Measurements from ENCODE around the gene CCSER1. TPM values are rescaled to one million over a fixed set of nuclear protein-coding genes. Genes with fewer than 3 reads are reported as not detected.
"Not testable (repeated sequence)": the region's sequence is repeated elsewhere in the genome, so short reads cannot be mapped to it uniquely, and the experiment has no call there.

Gene CCSER1
- total RNA-seq, 1 donor from 2014 or later = 0.23 TPM

DNA sequence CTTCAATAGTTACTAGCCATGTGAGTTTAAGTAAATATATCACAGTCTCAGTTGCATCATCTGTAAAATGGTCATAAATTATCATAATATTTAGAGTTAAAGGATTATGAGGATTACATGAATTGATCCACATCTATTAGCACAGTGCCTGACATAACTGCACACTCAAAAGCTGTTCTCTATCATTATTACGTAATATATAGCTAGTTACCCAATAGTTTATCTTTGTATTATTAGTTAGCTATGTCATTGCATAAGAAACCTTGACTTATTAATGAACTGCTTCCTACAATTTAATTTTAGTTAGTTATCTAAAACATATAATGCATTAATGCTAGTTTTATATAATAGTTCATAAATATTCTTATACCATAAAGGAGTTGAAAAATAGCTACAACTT, 1099.7 kb downstream of the CCSER1 start:
- ATAC-seq (no peak), DNase-seq (ENCODE audit: low spot score) (no peak)

DNA sequence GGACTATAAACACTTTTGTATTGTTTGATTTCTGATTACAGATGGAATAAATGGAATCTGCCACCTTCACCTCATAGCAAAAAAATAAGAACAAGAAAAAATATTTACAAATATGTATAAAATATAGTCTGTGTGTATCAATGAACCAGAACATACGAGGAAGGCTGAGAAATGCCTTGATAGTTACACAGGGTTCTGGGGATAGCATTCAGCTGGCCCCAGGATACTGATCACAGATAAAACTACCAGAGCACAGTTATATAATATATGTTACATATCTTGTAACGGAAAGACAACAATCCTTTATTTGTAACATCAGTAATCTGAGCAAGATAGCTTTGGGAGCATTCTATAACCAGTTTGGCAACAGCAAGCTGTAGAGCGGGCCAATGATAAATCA, 1101.5 kb downstream of the CCSER1 start:
- no peak for ATAC-seq
- DNase-seq (ENCODE audit: low spot score) = no peak

DNA sequence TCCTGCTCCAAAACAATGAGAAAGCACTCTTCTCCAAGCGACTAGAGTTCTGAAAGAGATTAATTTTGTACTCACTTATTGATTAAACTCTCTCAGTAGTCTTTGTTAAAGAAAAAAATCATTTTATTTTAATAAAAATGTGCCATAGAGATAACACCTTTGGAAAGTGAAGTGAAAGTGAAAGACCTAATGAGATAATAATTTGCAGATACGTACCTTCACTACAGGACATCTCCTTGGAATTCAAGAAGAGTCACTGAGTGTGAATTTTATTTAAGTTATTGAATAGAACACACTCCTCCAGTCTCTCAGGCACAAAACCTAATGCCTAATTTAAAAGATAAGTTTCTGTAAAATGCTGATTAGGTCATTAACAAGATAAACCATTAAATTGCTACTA, 1106.0 kb downstream of the CCSER1 start:
- ATAC-seq = no peak
- DNase-seq (ENCODE audit: low spot score) = no peak

DNA sequence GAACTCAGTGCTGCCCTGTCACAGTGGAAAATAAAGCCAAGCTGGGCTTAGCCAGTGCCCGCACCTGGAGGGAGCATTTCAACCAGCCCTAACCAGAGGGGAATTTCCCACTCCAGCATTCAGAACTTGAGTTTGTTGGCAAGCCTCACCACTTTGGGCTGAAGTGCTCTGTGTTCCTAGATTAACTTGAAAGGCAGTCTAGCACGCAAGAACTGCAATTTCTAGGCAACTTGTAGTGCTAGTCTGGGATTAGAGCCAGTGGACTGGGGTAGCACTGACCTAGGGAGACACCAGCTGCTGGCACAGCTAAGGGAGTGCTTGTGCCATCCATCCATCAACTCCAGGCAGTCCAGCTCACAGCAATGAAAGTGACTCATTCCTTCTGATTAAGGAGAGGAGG, 1115.9 kb downstream of the CCSER1 start:
- ATAC-seq (no peak), DNase-seq (ENCODE audit: low spot score) (no peak)

DNA sequence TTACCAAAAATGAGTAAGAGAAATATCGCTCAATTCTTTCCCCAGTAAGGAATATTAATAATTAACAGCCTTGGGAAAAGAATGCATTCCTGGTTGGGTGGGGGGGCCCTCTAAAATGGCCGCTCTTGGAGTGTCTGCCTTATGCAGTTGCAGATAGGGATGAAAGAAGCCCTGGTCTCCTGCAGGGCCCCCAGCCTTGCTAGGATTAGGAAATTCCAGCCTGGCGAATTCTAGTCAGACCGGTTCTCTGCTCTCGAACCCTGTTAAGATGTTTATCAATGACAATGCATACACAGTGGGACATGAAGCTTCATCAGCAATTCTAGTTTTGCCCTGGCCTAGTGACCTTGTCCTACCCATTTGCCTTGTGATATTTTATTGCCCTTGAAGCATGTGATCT, 1128.8 kb downstream of the CCSER1 start:
- DNase-seq (ENCODE audit: low spot score) = no peak
- no peak for ATAC-seq

DNA sequence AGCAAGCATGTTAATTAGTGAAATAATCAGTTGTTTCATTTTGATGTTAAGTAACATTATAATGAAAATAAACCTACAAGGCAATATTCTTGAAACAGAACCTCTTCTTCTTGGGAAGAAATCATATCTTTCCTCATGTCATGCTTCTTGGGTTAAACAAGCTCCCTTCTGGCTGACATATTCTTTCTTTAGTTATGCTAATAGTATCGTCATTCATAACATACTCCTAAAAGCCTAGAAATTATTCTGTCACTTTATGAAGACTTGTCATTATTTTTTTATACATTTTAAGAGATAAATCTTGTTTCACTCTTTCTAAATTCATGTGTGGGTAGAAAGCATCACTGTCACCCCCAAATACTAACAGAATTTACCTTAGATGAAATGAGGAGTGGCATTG, 1129.6 kb downstream of the CCSER1 start:
- ATAC-seq (no peak), DNase-seq (ENCODE audit: low spot score) (no peak)

DNA sequence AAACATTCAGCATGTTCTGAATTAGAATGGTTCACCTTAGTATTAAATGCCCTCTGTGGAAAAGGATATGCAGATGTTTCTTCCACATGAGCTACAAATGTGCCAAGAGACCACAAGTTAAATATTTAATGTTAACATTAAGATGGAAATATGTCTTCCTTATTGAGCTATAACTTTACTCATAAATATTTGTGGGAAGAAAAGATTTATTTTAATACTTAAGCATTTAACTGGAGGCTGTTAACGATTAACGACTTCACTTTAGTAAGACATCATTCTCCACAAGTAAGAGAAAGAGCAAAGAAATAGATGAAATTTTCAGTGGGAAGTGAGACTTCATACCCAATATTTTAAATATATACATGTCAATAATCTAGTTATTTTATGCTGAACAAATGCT, 1130.5 kb downstream of the CCSER1 start:
- no peak for DNase-seq (ENCODE audit: low spot score)
- ATAC-seq = no peak

DNA sequence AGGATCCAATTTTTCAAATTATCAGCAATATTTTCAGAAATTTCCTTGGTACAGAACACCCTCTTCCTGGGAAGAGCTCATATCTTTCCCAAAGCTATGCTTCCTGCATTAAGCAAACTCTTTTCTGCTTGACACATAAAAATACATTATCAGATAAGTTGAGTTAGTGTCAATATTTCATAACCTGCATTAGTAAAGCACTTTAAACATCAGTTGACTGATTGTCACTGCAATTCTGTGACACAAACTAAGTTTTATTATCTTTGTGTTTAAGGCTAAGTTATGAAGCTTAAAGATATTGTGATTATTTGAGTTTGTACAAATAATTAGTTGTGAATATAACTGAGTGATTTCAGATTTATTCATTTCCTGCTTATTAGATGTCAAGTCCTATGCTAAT, 1131.1 kb downstream of the CCSER1 start:
- DNase-seq (ENCODE audit: low spot score) (no peak), ATAC-seq (no peak)

DNA sequence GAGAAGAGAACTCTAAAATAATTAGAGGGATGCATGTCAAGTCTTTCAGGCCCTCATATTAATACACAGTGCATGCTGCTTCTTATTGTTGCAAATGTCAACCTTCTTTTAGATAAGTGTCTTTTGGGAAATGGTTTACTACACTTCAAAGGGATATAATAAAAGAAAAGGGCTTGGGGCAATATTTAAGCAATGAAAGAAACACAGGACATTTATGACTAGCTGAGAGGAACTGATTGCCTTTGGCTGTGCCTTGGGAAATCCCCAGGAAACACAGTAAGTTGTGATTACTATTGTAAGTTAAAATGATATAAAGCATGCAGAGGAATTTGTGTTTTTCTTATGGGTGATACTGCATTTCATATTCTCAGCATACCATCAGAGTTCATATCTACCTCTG, 1140.3 kb downstream of the CCSER1 start:
- ATAC-seq = no peak
- DNase-seq (ENCODE audit: low spot score) = no peak

DNA sequence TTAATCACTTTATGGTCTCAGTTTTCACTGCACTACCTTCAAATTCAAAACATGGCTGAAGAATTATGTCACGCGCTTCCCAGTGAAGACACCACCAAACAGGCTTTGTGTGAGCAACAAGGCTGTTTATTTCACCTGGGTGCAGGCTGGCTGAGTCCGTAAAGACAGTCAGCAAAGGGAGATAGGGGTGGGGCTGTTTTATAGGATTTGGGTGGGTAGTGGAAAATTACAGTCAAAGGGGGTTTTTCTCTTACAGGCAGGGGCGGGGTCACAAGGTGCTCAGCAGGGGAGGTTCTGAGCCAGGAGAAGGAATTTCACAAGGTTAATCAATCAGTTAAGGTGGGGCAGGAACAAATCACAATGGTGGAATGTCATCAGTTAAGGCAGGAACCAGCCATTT, 1141.3 kb downstream of the CCSER1 start:
- not testable (repeated sequence) for ATAC-seq; DNase-seq (ENCODE audit: low spot score)

DNA sequence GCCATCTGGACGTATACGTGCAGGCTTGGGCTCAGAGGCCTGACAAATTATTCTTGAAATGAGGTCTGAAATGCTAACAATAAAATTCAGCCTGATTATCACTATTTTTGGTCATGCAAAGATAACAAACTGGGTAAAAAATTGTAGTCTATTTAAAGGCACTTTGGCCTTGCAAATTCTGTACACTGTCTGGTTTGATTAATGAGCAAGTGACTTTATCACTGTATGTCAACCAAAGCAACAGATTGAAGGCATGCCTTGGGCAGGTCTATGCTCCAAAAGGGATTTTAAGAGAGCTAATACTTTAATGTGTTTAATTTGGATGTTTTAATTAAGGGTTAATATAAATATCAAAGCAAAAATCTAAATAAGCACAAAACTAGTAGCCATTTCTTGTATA, 1141.7 kb downstream of the CCSER1 start:
- DNase-seq (ENCODE audit: low spot score) (no peak), ATAC-seq (no peak)

DNA sequence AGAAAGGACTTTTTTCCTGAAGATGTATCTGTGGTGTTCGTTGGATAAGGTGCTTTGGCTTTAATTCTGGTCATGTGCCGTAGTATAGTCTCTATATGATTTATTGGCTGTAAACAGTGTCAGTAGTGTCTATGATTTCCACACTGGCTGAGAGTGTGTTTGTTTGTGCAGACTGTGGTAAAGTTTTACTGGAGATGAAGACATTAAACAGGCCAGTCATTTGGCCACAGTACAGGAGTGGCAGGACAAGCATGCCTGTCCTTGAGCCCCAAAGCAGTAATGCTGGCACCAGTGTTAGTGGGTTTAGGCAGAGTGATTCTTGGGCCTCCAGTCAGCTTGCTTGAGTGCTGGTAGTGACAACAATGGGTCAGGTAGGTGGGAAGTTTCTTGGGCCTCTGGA, 1152.7 kb downstream of the CCSER1 start:
- no peak for ATAC-seq
- no peak for DNase-seq (ENCODE audit: low spot score)

DNA sequence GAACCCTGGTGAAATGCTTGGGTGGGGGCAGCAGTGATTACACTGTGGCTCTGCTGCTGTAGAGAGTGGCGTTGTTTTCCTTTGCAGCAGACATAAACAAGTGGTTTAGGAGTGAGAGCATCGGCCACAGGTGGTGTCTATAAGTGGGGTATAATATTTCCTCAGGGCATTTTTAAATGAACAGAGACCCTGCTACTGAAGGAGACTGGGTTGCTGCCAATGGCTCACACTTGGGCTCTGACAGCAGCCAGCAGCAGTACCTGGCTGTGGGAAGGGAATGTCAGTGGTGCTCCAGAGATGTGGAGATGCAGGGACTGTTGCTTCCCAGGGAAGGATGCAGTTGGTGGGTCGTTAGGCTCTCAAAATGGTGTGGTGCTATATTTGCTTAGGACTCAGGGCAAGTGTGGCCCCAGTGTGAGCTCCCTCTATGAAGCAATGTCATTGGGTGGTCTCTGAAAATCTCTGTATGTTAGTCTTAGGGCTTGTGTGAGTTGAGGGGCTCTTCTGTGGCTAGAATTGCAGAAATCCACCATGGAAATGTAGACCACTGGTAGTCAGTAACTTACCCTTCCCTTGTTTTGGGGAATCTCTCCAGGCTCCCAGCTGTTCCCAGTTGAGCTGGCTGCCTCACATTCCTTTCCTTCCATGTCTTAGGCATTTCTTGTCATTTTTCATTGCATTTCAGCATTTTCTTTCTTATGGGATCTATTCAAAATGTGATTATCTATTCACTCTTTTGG, 1153.5 kb downstream of the CCSER1 start:
- DNase-seq (ENCODE audit: low spot score) (no peak), ATAC-seq (no peak)

DNA sequence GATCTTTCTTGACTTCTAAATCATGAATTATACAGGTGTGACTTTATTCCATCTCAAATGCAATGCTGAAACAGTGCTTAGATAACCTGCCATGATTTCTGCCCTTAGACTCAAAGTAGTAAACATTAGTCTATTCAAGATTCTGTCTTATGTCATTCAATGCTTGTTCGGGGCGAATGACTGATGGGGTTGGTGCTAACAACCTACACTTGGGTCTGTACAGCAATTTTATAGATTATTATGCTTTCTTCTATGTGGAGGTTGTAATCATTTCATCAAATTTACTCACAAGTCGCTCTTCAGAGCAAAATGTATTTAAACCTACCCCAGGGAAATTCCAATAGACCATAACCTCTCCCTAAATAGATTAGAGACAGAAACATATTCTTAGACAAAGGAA, 1155.0 kb downstream of the CCSER1 start:
- no peak for ATAC-seq
- no peak for DNase-seq (ENCODE audit: low spot score)

DNA sequence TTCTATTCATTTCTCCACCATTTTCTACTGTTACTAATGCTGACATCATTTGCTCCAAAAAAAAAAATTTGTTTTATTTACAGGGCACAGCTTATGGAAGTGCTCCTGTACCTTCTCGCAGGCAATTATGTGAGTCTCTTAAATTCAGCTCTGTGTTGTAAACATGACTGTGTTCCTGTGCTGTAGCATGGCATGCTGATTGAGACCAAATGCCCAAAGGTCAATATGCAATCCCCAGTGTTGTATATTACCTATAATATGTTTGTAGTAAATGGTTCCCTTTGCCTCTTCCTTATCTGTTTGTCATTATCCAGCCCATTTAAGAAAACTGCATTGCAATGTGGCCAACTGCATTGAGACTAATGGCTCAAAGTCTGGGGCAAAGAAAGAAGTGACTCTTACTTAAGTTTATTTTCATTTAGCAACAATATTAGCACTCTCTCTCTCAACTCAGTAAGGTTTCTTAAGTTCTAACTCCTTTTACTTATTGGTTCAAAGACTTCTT, 1156.6 kb downstream of the CCSER1 start:
- ATAC-seq (no peak), DNase-seq (ENCODE audit: low spot score) (no peak)

DNA sequence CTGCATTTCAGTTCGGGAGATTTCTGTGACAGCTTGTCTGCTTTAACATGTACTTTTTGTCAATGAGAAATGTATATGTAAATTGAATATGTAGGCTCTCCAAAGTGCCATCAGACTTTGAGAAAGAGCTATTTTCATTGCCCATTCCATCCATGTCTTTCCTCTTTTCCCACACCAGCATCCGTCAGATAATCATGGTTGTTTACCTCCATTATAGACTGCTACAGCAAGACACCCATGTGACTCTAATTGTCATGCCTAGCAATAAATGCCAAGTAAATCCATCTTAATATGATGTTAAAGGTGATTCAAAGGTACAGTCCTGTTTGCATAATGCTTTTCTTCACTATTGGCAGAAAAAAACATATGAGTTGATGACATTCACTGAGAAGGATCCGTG, 1157.3 kb downstream of the CCSER1 start:
- no peak for ATAC-seq
- no peak for DNase-seq (ENCODE audit: low spot score)

DNA sequence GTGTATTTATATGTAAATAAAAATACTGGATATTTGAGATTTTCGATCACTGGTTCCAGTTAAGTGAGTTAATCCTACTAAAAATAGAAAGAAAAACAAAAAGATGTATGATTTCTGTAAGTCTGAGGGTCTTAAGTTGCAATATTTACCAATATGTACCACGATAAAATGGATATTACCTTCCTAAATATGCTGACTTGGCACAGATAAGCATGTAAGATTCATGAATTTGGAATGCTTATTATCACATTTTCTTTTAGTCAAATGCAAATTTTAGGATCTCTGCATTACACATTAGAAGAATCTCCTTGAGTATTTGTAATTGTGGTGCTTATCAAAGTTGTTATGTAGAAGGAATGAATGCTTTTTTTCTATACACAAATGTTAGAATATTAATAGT, 1158.3 kb downstream of the CCSER1 start:
- DNase-seq (ENCODE audit: low spot score) = no peak
- no peak for ATAC-seq

DNA sequence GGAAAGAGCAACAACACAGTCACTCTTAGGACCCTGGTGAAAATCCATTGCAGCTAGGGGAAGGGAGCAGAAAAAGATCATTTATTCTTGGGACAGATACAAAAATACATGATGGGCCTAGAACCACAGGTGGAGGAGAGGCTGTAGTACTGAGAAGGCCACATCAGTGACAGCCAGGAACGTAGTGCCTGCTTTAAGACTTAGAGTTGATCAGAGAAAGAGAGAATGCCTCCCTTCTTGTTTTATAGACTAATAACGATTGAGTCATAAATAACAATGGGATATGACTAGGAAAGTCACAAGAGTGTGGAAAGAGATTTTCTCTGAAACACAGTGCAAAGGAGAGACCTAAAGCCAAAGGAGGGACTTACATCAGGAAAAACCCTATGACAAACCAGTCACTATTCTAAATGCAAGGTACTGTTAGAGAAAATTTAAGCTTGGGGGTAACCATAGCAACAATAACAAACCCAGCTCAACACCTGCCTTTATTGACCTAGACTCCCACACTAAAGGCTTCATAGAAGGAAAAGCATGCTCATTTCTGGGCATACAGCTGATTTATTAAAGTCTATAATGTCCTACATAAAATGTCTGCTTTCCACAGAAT, 1161.6 kb downstream of the CCSER1 start:
- ATAC-seq (no peak), DNase-seq (ENCODE audit: low spot score) (no peak)

DNA sequence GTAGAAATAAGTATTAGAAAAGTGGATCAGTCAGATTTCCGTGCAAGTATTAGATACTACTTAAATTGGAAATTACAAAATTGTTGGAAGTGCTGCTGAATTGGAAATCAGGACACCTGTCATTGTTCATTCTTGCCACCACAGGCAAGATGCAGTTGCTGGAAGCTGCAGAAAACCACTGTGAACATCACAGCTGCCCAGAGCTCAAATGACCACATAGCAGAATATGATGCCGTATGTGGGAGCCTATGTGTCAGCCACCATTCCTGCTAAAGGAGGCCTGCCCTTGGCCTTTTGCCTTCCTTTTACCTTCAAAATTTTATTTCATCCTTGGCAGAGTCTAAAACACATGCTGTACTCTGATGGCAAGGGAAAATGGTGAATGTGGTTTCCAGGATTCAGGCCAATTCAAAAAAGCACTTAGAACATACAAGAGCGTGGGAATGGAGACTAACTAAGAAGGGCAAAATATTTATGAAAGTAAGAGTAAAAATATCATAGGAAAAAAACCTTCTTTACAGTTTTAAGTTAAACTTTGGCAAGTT, 1171.0 kb downstream of the CCSER1 start:
- ATAC-seq (no peak), DNase-seq (ENCODE audit: low spot score) (no peak)

DNA sequence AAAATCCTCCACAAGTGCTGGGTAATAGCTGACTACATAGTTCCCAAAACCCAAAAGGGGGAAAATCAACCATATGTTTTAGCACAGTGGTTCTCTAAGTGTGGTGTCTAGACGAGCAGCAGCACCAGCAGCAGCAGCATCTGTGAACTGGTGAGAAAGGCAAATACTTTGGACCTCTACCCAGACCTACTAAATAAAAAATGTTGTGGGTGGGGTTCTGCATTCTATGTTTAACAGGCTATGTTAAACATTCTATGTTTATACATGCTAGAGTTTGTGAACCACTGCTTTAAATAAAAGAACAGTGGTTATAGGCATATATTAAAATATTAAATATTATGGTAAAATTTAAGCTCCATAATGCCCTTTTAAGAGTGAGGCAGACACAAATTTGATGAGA, 1171.6 kb downstream of the CCSER1 start:
- ATAC-seq = no peak
- DNase-seq (ENCODE audit: low spot score) = no peak

DNA sequence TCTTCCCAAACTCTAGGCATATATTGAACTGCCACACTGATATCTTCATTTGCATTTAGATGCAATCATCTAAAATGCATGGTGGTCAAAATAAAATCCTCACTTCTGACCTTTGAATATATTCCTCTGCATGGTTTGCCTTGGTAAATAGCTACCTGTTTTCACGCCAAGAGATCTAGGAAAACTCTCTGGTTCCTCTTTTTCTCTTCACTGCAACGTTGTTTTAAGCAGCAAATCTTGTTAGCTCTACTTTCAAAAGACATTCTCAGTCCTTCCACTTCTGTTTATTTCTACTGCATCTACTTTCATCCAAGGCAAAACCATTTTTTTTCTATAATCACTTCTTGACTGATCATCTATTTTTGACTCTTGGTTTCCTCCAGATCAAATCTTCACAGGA, 1174.9 kb downstream of the CCSER1 start:
- DNase-seq (ENCODE audit: low spot score) = no peak
- no peak for ATAC-seq

DNA sequence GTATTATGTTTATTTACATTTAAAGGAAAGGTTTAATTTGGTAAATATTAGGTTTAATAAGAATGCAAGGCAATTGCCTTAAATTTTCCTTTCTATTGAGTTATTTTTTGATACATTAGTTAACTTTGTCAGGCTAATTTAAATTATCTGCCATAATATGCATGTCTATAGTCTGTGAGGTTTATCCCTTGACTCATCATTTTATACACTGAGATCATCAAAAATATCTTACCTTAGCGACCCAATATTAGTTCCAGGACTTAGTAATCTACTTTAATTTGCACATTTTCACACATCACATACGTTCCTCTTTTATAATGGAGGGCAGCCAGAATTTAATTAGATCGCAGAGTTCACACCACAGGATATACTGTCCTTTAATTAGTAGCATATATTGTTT, 1177.1 kb downstream of the CCSER1 start:
- DNase-seq (ENCODE audit: low spot score) (no peak), ATAC-seq (no peak)

DNA sequence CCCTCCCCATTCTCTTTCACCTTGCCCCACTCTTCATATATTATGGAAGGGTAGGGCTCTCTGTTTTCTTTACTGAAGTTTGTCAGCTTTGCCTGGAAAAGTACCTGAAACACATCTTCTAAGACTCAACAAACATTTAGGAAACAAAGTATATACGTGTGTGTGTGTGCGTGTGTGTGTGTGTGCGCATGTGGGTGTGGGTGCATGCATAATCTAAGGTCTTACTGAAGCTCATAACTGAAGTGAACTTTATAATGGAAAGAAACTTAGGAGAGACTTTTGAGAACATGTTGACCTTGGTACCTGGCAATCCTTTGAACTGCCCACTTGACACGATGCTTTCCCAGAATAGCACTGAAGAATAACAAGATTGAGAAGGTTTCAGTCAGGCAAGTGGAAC, 1190.2 kb downstream of the CCSER1 start:
- ATAC-seq (no peak), DNase-seq (ENCODE audit: low spot score) (no peak)

All from left lobe of liver (tissue), 2 donors.